A549 (cell line): ENCODE data around the gene UBQLN4. TPM values are rescaled to one million over a fixed set of nuclear protein-coding genes. Genes with fewer than 3 reads are reported as not detected.

Source experiments
- ATAC-seq, 2 experiments: fragments of 200-7000 bp in 1 of 2; fragments of >200 bp in 1 of 2; cut with Nextera tagmentation in 1 of 2; cut with Tn5 transposase in 1 of 2; 3 replicates each; pipeline versions ENCODE4 v1.8.0 to v1.9.1; 2018 to 2020; ENCODE audit warnings: mild to moderate bottlenecking in 1 of 2, moderate library complexity in 1 of 2
- CTCF ChIA-PET: fragments of 300-600 bp; sonication (Branson Sonifier 250); formaldehyde crosslinking; extraction: SDS; loops from one replicate; lab custom pipeline; 2021; ENCODE audit warnings: antibody characterized with exemption, inconsistent platforms; lab: Yijun Ruan, JAX
- POLR2A ChIA-PET: fragments of 350-600 bp; formaldehyde crosslinking; extraction: SDS; loops from one replicate; lab custom pipeline; 2021; ENCODE audit warnings: antibody characterized with exemption, inconsistent platforms; lab: Yijun Ruan, JAX
- DNase-seq, 2 experiments: peaks; one replicate each; pipeline versions ENCODE4 v3.0.0 to v3.0.0-alpha.2; 2011 to 2016; ENCODE audit warnings: low read depth in 1 of 2, low spot score in 1 of 2
- FAIRE-seq: peaks from 2 replicates; lab custom pipeline; 2011; peaks lifted over from hg19 to GRCh38; lab: Jason Lieb, UNC
- H3K27ac ChIP-seq, 2 experiments: fragments of >200 bp; sonication (Bioruptor Twin); formaldehyde crosslinking; 3 replicates each; pipeline ENCODE4 v1.5.1; 2016 to 2017
- H3K4me1 ChIP-seq: fragments of >200 bp; sonication (Bioruptor Twin); formaldehyde crosslinking; 3 replicates; pipeline ENCODE4 v1.6.1; 2016
- H3K4me2 ChIP-seq: fragments of >200 bp; sonication (Bioruptor Twin); formaldehyde crosslinking; 3 replicates; pipeline ENCODE4 v1.6.1; 2016
- H3K4me3 ChIP-seq: fragments of >200 bp; sonication (Bioruptor Twin); formaldehyde crosslinking; 3 replicates; pipeline ENCODE4 v1.5.1; 2016
- H3K9me3 ChIP-seq: fragments of >200 bp; sonication (Bioruptor Twin); formaldehyde crosslinking; 3 replicates; pipeline ENCODE4 v1.6.1; 2016
- CTCF ChIP-seq: fragments of >200 bp; sonication (Bioruptor Twin); formaldehyde crosslinking; IDR thresholded peaks from 3 replicates; pipeline ENCODE4 v1.5.1; 2016
- EHMT2 ChIP-seq: fragments of 200-600 bp; sonication (generic); IDR thresholded peaks from 2 replicates; pipeline ENCODE4 v1.6.1; 2016; ENCODE audit warnings: antibody characterized with exemption, low read depth, mild to moderate bottlenecking, moderate library complexity
- HES2 ChIP-seq: fragments of >200 bp; sonication (Bioruptor Twin); formaldehyde crosslinking; IDR thresholded peaks from 2 replicates; pipeline ENCODE4 v1.6.1; 2016
- HEYL ChIP-seq: fragments of 250-450 bp; sonication (Bioruptor Pico); IDR thresholded peaks from 2 replicates; pipeline ENCODE4 v1.8.0; 2021; ENCODE audit warnings: mild to moderate bottlenecking, moderate library complexity
- JUN ChIP-seq, 2 experiments: fragments of >200 bp; sonication (Bioruptor Twin); formaldehyde crosslinking; IDR thresholded peaks; 2 replicates in 1 of 2; 3 replicates in 1 of 2; pipeline ENCODE4 v1.6.1; 2016 to 2017
- KDM1A ChIP-seq: fragments of 200-600 bp; sonication (generic); IDR thresholded peaks from 2 replicates; pipeline ENCODE4 v1.6.1; 2016; ENCODE audit warnings: low read depth, mild to moderate bottlenecking
- NPAS2 ChIP-seq: fragments of 250-450 bp; sonication (Bioruptor Pico); IDR thresholded peaks from 2 replicates; pipeline ENCODE4 v1.8.0; 2022; ENCODE audit warnings: mild to moderate bottlenecking, moderate library complexity, borderline replicate concordance
- POLR2AphosphoS2 ChIP-seq: conservative IDR thresholded peaks from 2 replicates; pipeline ENCODE4 v1.6.1; 2012; ENCODE audit warnings: low read length, improper control_type of control experiment, inconsistent platforms
- RAD21 ChIP-seq, 2 experiments: fragments of >200 bp in 1 of 2; sonication (Bioruptor Twin) in 1 of 2; formaldehyde crosslinking in 1 of 2; IDR thresholded peaks in 1 of 2; conservative IDR thresholded peaks in 1 of 2; 2 replicates in 1 of 2; 3 replicates in 1 of 2; pipeline ENCODE4 v1.6.1; 2012 to 2018; ENCODE audit warnings: inconsistent platforms in 1 of 2
- RARB ChIP-seq: fragments of 250-450 bp; sonication (Bioruptor Pico); IDR thresholded peaks from 2 replicates; pipeline ENCODE4 v1.8.0; 2021; ENCODE audit warnings: mild to moderate bottlenecking, moderate library complexity
- RFX5 ChIP-seq: fragments of 450-650 bp; IDR thresholded peaks from 2 replicates; pipeline ENCODE4 v1.7.1; 2014; ENCODE audit warnings: antibody characterized with exemption, mild to moderate bottlenecking, moderate library complexity
- RNF2 ChIP-seq: fragments of 200-600 bp; sonication (generic); IDR thresholded peaks from 2 replicates; pipeline ENCODE4 v1.6.1; 2016; ENCODE audit warnings: low read depth, mild to moderate bottlenecking, antibody characterized with exemption, moderate library complexity, borderline replicate concordance
- SMC3 ChIP-seq: fragments of >200 bp; sonication (Bioruptor Twin); formaldehyde crosslinking; IDR thresholded peaks from 3 replicates; pipeline ENCODE4 v1.6.1; 2018; ENCODE audit warnings: inconsistent platforms
- SREBF2 ChIP-seq: fragments of 450-650 bp; IDR thresholded peaks from 2 replicates; pipeline ENCODE4 v1.6.1; 2014; ENCODE audit warnings: mild to moderate bottlenecking, moderate library complexity
- TFCP2L1 ChIP-seq: fragments of 250-450 bp; sonication (Bioruptor Pico); IDR thresholded peaks from 2 replicates; pipeline ENCODE4 v1.5.0; 2021; ENCODE audit warnings: mild to moderate bottlenecking
- TP53 ChIP-seq: fragments of 250-450 bp; sonication (Bioruptor Pico); IDR thresholded peaks from 2 replicates; pipeline ENCODE4 v1.5.0; 2021; ENCODE audit warnings: mild to moderate bottlenecking, moderate library complexity
- ZC3H11A ChIP-seq: fragments of 450-650 bp; IDR thresholded peaks from 2 replicates; pipeline ENCODE4 v1.6.1; 2014; ENCODE audit warnings: antibody characterized with exemption, mild to moderate bottlenecking
- ZNF302 ChIP-seq: fragments of 250-450 bp; sonication (Bioruptor Pico); IDR thresholded peaks from 2 replicates; pipeline ENCODE4 v1.9.0; 2021; ENCODE audit warnings: inconsistent platforms, mild to moderate bottlenecking, moderate library complexity
- WGBS: methylation state at CpG from one replicate; pipeline ENCODE4 v1.1.6; 2017; ENCODE audit errors: missing lambda C conversion rate; 5-methylcytosine and 5-hydroxymethylcytosine counted together
- polyA plus RNA-seq, 4 experiments: library from polyadenylated mRNA; depleted of rRNA in 3 of 4; stranded (reverse); fragments of >200 nt; fragmentation: RNase III in 1 of 4; extraction: RNeasy Plus Mini Kit Qiagen cat#74134 plus additional on column Dnase treatment in 1 of 4; gene quantifications; 2 replicates in 3 of 4; 3 replicates in 1 of 4; pipeline ENCODE4 v1.2.3, GENCODE V29; 2011 to 2017

Gene UBQLN4
- polyA plus RNA-seq, 2 of the 4 experiments (the other 2 are of a cell fraction), result 38.2 to 42.0 TPM

GRCh38 chr1:156091610-156092009, 38.0 kb upstream of the UBQLN4 start:
- H3K4me1 ChIP-seq, result peaks cover 24% of the 10 kb centered on the region
- H3K4me3 ChIP-seq, result no peak overlapping the region
- ATAC-seq (no peak), FAIRE-seq (no peak), DNase-seq (no peak)
- H3K27ac ChIP-seq, result 0 out of 6 replicates have a peak overlapping the region, but pooled peaks of 1 of the 2 experiments have one; percentile 20
- CTCF ChIA-PET, result interaction anchor here (0.7 to 29.4 kb wide), 12 partner anchors 8 to 160 kb away, joined by 3 to 2239 read pairs (median 6); partner anchors contain the start of genes BGLAP, LMNA, MEX3A and PMF1
- POLR2A ChIA-PET, result interaction anchor here (1.3 kb wide), 1 partner anchor 39 kb away, joined by 3 read pairs; no protein-coding TSS in a partner anchor
- WGBS, result 76% methylated on average over 2 of the region's 2 CpGs
- no peaks in the 10 kb centered on the region for H3K9me3 ChIP-seq
- H3K4me2 ChIP-seq, result no peak overlapping the region
- TF ChIP-seq EHMT2, result no peak
- no peak for TF ChIP-seq KDM1A
- TF ChIP-seq RARB (CRISPR knock-in tag), result no peak
- no peak for TF ChIP-seq ZNF302 (CRISPR knock-in tag)
- TF ChIP-seq TP53, result no peak

GRCh38 chr1:156090840-156091188, 37.2 kb upstream of the UBQLN4 start:
- peak; percentile 85 for DNase-seq
- POLR2A ChIA-PET, result interaction anchor here (1.3 kb wide), 1 partner anchor 39 kb away, joined by 3 read pairs; no protein-coding TSS in a partner anchor
- no peak for FAIRE-seq

GRCh38 chr1:156090138-156090839, 36.7 kb upstream of the UBQLN4 start:
- ATAC-seq (peak; percentile 51 to 57), DNase-seq (no peak), FAIRE-seq (no peak)
- Histone ChIP-seq H3K4me3 (no peak overlapping the region), H3K9me3 (no peaks in the 10 kb centered on the region), H3K4me1 (peaks cover 20% of the 10 kb centered on the region), H3K27ac (no peak overlapping the region), H3K4me2 (no peak overlapping the region)
- CTCF ChIA-PET, result interaction anchor here (0.6 to 29.4 kb wide), 32 partner anchors 8 to 353 kb away, joined by 3 to 2239 read pairs (median 4); partner anchors contain the start of genes BGLAP, LMNA, MEX3A and SEMA4A
- 36% methylated on average over 5 of the region's 5 CpGs for WGBS
- POLR2A ChIA-PET, result interaction anchor here (1.3 kb wide), 1 partner anchor 40 kb away, joined by 3 read pairs; no protein-coding TSS in a partner anchor
- TF ChIP-seq POLR2AphosphoS2, result no peak
- TF ChIP-seq RFX5, result no peak
- TF ChIP-seq TFCP2L1 (CRISPR knock-in tag), result no peak
- no peak for TF ChIP-seq ZC3H11A
- no peak for TF ChIP-seq JUN (IDR thresholded peaks at IDR 0.05)

More at GRCh38 chr1:156090840-156091188, 37.2 kb upstream of the UBQLN4 start:
- ATAC-seq, result peak; percentile 95 to 96
- peaks cover 24% of the 10 kb centered on the region for H3K4me1 ChIP-seq
- H3K27ac ChIP-seq, result peak overlapping the region; percentile 38 to 84; a peak in 5 of 6 replicates
- CTCF ChIA-PET, result interaction anchor here (0.6 to 29.4 kb wide), 30 partner anchors 8 to 353 kb away, joined by 3 to 2239 read pairs (median 4); partner anchors contain the start of genes BGLAP, LMNA, MEX3A and PMF1
- 0 out of 3 replicates have a peak overlapping the region, but pooled peaks have one; percentile 19 for H3K4me2 ChIP-seq
- TF ChIP-seq TFCP2L1 (CRISPR knock-in tag) (no peak), SMC3 (peak; percentile 97), NPAS2 (no peak), RFX5 (0 out of 2 replicates have a peak, but pooled peaks have one; percentile 19), HEYL (CRISPR knock-in tag) (no peak), RAD21 (conservative IDR thresholded peaks at IDR 0.05 in 1 of 2, IDR thresholded peaks at IDR 0.05 in 1 of 2) (peak; percentile 97), RNF2 (no peak), CTCF (peak; percentile 93), TP53 (no peak), SREBF2 (no peak), HES2 (no peak)
- no peaks in the 10 kb centered on the region for H3K9me3 ChIP-seq
- 33% methylated on average over 14 of the region's 14 CpGs for WGBS
- H3K4me3 ChIP-seq, result no peak overlapping the region
